T-cell (primary cell): ENCODE measurements around the gene ELMO1. TPM values are rescaled to one million over a fixed set of nuclear protein-coding genes. Genes with fewer than 3 reads are reported as not detected.

Experiments
- ATAC-seq, 4 experiments: fragments of 200-7000 bp in 3 of 4; fragments of 150-1000 bp in 1 of 4; cut with Tn5 transposase; replicated peaks in 1 of 4; 1 replicate in 3 of 4; 2 replicates in 1 of 4; pipeline ENCODE4 v1.10.0; 2021; ENCODE audit warnings: moderate library complexity in 3 of 4, mild to moderate bottlenecking in 2 of 4, moderate number of reproducible peaks in 1 of 4
- CTCF ChIA-PET, 2 donors: fragments of 300-600 bp; sonication (Branson Sonifier 250); formaldehyde crosslinking; loops; one replicate each; lab custom pipeline; 2022; ENCODE audit warnings: antibody characterized with exemption in 2 of 2; lab: Charles Lee
- POLR2A ChIA-PET, 2 donors: fragments of 300-600 bp; sonication (Branson Sonifier 250); formaldehyde crosslinking; loops; one replicate each; lab custom pipeline; 2022; ENCODE audit warnings: antibody characterized with exemption in 2 of 2; lab: Charles Lee
- DNase-seq, 35 experiments: peaks; one replicate each; pipeline versions ENCODE4 v3.0.0 to v3.0.0-alpha.2; 2013 to 2023
- H3K27ac ChIP-seq: one replicate; pipeline ENCODE4 v1.5.1; 2013; ENCODE audit warnings: low read length
- H3K27me3 ChIP-seq, 2 experiments: replicated peaks in 1 of 2; 1 replicate in 1 of 2; 2 replicates in 1 of 2; pipeline versions ENCODE4 v1.6.1 to v1.7.0; 2013; ENCODE audit warnings: low read length in 1 of 2, mixed read lengths in 1 of 2; ENCODE audit not compliant: control insufficient read depth in 2 of 2, insufficient read depth in 2 of 2; ENCODE audit errors: extremely low read depth in 1 of 2
- H3K36me3 ChIP-seq, 2 donors: 1 replicate in 1 of 2; 2 replicates in 1 of 2; pipeline versions ENCODE4 v1.6.1 to v1.7.0; 2013; ENCODE audit warnings: low read length in 1 of 2; ENCODE audit not compliant: control insufficient read depth in 2 of 2, insufficient read depth in 1 of 2; ENCODE audit errors: extremely low read depth in 1 of 2
- H3K4me1 ChIP-seq, 2 experiments: 1 replicate in 1 of 2; 2 replicates in 1 of 2; pipeline versions ENCODE4 v1.6.1 to v1.7.0; 2013; ENCODE audit warnings: low read length in 2 of 2, mixed read lengths in 1 of 2; ENCODE audit not compliant: insufficient read depth in 2 of 2, control insufficient read depth in 1 of 2; ENCODE audit errors: extremely low read depth in 1 of 2
- H3K4me3 ChIP-seq, 2 donors: 1 replicate in 1 of 2; 2 replicates in 1 of 2; pipeline versions ENCODE4 v1.5.1 to v1.7.0; 2013; ENCODE audit warnings: mild to moderate bottlenecking in 2 of 2, low read length in 1 of 2, moderate library complexity in 1 of 2; ENCODE audit not compliant: control insufficient read depth in 1 of 2; ENCODE audit errors: extremely low read depth in 1 of 2
- H3K9me3 ChIP-seq: 2 replicates; pipeline ENCODE4 v1.7.0; 2013
- H3K27ac Mint-ChIP-seq, 2 donors: one replicate each; pipeline ENCODE4 v1.8.0; 2020 to 2021; ENCODE audit warnings: mild to moderate bottlenecking in 2 of 2, mixed read lengths in 2 of 2
- H3K27me3 Mint-ChIP-seq, 2 donors: one replicate each; pipeline ENCODE4 v1.8.0; 2021 to 2022; ENCODE audit warnings: mixed read lengths in 2 of 2
- H3K36me3 Mint-ChIP-seq: one replicate; pipeline ENCODE4 v1.8.0; 2021; ENCODE audit warnings: mixed read lengths
- H3K4me1 Mint-ChIP-seq, 3 donors: one replicate each; pipeline ENCODE4 v1.8.0; 2020 to 2022; ENCODE audit warnings: mixed read lengths in 3 of 3, mild to moderate bottlenecking in 1 of 3
- H3K4me3 Mint-ChIP-seq, 3 donors: one replicate each; pipeline ENCODE4 v1.8.0; 2020 to 2022; ENCODE audit warnings: mild to moderate bottlenecking in 3 of 3, mixed read lengths in 3 of 3, moderate library complexity in 3 of 3
- H3K9me3 Mint-ChIP-seq, 3 donors: one replicate each; pipeline ENCODE4 v1.8.0; 2020 to 2022; ENCODE audit warnings: mixed read lengths in 3 of 3
- WGBS: methylation state at CpG from one replicate; pipeline ENCODE4 v1.1.5; 2013; ENCODE audit warnings: missing lambda C conversion rate; ENCODE audit not compliant: insufficient coverage; 5-methylcytosine and 5-hydroxymethylcytosine counted together
- total RNA-seq, 35 experiments: library from RNA in 6 of 35; stranded (reverse) in 6 of 35; fragments of 120-200 nt in 1 of 35; gene quantifications; one replicate each; pipeline versions ENCODE4 v1.2.1 to v1.2.4 and lab custom pipeline; 2013 to 2026

The ELMO1 gene
- total RNA-seq, 5 donors from 2014 or later (not counting 1 experiment from before 2014, with no cell fraction given) = 101 to 149 (median 113) TPM

GRCh38 chr7:36943591-36944435, 504.9 kb downstream of the ELMO1 start:
- ChIA-PET CTCF (no interaction called here), POLR2A (no interaction called here)
- Histone ChIP-seq H3K4me1 (peaks cover 0 to 7% of the 10 kb centered on the region in 2 experiments), H3K27me3 (no peaks in the 10 kb centered on the region), H3K9me3 (peaks cover 4% of the 10 kb centered on the region), H3K27ac (no peak overlapping the region), H3K36me3 (peaks cover 0 to 3% of the 10 kb centered on the region in 2 donors), H3K4me3 (no peak overlapping the region)
- no peak overlapping the region for H3K27ac Mint-ChIP-seq
- DNase-seq = no peak
- peaks cover 25 to 72% (median 38%) of the 10 kb centered on the region in 3 donors for H3K9me3 Mint-ChIP-seq
- peaks cover 95% of the 10 kb centered on the region for H3K36me3 Mint-ChIP-seq
- WGBS = 100% methylated on average over 1 of the region's 8 CpGs
- peaks cover 34 to 54% (median 42%) of the 10 kb centered on the region in 3 donors for H3K4me1 Mint-ChIP-seq
- H3K4me3 Mint-ChIP-seq = no peak overlapping the region
- H3K27me3 Mint-ChIP-seq = no peaks in the 10 kb centered on the region
- no peak for ATAC-seq

- Histone ChIP-seq H3K27me3 (no peaks in the 10 kb centered on the region), H3K36me3 (peaks cover 0 to 3% of the 10 kb centered on the region in 2 donors), H3K4me1 (peaks cover 0 to 8% of the 10 kb centered on the region in 2 experiments), H3K4me3 (no peak overlapping the region), H3K9me3 (peaks cover 6% of the 10 kb centered on the region), H3K27ac (no peak overlapping the region)
- Mint-ChIP-seq H3K9me3 (peaks cover 21 to 76% (median 42%) of the 10 kb centered on the region in 3 donors), H3K4me1 (peaks cover 37 to 60% (median 48%) of the 10 kb centered on the region in 3 donors), H3K27ac (no peak overlapping the region), H3K36me3 (peaks cover 94% of the 10 kb centered on the region), H3K27me3 (no peaks in the 10 kb centered on the region), H3K4me3 (no peak overlapping the region)
- ChIA-PET POLR2A (no interaction called here), CTCF (no interaction called here)
- ATAC-seq (no peak), DNase-seq (no peak)
- 92% methylated on average over 9 of the region's 9 CpGs for WGBS
These were observed 505.7 kb downstream of the ELMO1 start for GRCh38 chr7:36942955-36943354.

GRCh38 chr7:36942541-36942940, 506.1 kb downstream of the ELMO1 start:
- Histone ChIP-seq H3K27ac (no peak overlapping the region), H3K27me3 (no peaks in the 10 kb centered on the region), H3K4me3 (no peak overlapping the region), H3K36me3 (peaks cover 0 to 3% of the 10 kb centered on the region in 2 donors), H3K4me1 (peaks cover 0 to 12% of the 10 kb centered on the region in 2 experiments), H3K9me3 (peaks cover 8% of the 10 kb centered on the region)
- H3K4me1 Mint-ChIP-seq = peaks cover 33 to 63% (median 52%) of the 10 kb centered on the region in 3 donors
- 60% methylated on average over 1 of the region's 4 CpGs for WGBS
- ChIA-PET POLR2A (interaction anchor here in 1 of 2 donors (0.5 kb wide), 1 partner anchor 17 kb away, joined by 3 read pairs; no protein-coding TSS in a partner anchor), CTCF (no interaction called here)
- peaks cover 94% of the 10 kb centered on the region for H3K36me3 Mint-ChIP-seq
- DNase-seq (no peak), ATAC-seq (no peak)
- H3K4me3 Mint-ChIP-seq = no peak overlapping the region
- H3K27ac Mint-ChIP-seq = no peak overlapping the region
- peaks cover 18 to 76% (median 43%) of the 10 kb centered on the region in 3 donors for H3K9me3 Mint-ChIP-seq
- H3K27me3 Mint-ChIP-seq = no peaks in the 10 kb centered on the region

- 100% methylated on average over 1 of the region's 3 CpGs for WGBS
- Mint-ChIP-seq H3K4me3 (no peak overlapping the region), H3K27me3 (no peaks in the 10 kb centered on the region), H3K36me3 (peaks cover 92% of the 10 kb centered on the region), H3K4me1 (peaks cover 32 to 63% (median 54%) of the 10 kb centered on the region in 3 donors), H3K27ac (no peak overlapping the region), H3K9me3 (peaks cover 16 to 74% (median 41%) of the 10 kb centered on the region in 3 donors)
- H3K27ac ChIP-seq = no peak overlapping the region
- ChIA-PET CTCF (no interaction called here), POLR2A (interaction anchor here (0.5 to 0.6 kb wide), 2 partner anchors 16 to 64 kb away, joined by 3 to 4 read pairs; no protein-coding TSS in a partner anchor)
- ATAC-seq (no peak), DNase-seq (no peak)
- peaks cover 13% of the 10 kb centered on the region for H3K9me3 ChIP-seq
- H3K4me3 ChIP-seq = no peak overlapping the region
- no peaks in the 10 kb centered on the region for H3K27me3 ChIP-seq
- H3K36me3 ChIP-seq = peaks cover 3% of the 10 kb centered on the region in 2 donors
- peaks cover 0 to 12% of the 10 kb centered on the region in 2 experiments for H3K4me1 ChIP-seq
These were observed 506.6 kb downstream of the ELMO1 start for GRCh38 chr7:36942025-36942424.

- no peak overlapping the region for H3K4me3 Mint-ChIP-seq
- DNase-seq = no peak
- POLR2A ChIA-PET = interaction anchor here in 1 of 2 donors (0.6 kb wide), 1 partner anchor 63 kb away, joined by 4 read pairs; no protein-coding TSS in a partner anchor
- peaks cover 35 to 60% (median 56%) of the 10 kb centered on the region in 3 donors for H3K4me1 Mint-ChIP-seq
- CTCF ChIA-PET = no interaction called here
- Histone ChIP-seq H3K36me3 (peaks cover 3 to 6% of the 10 kb centered on the region in 2 donors), H3K4me3 (no peak overlapping the region), H3K4me1 (peaks cover 0 to 12% of the 10 kb centered on the region in 2 experiments), H3K27me3 (no peaks in the 10 kb centered on the region), H3K27ac (no peak overlapping the region), H3K9me3 (peaks cover 15% of the 10 kb centered on the region)
- no peaks in the 10 kb centered on the region for H3K27me3 Mint-ChIP-seq
- peaks cover 17 to 76% (median 44%) of the 10 kb centered on the region in 3 donors for H3K9me3 Mint-ChIP-seq
- WGBS = no CpG with 5 or more reads among the region's 1 CpG
- H3K36me3 Mint-ChIP-seq = peaks cover 94% of the 10 kb centered on the region
- no peak for ATAC-seq
- H3K27ac Mint-ChIP-seq = no peak overlapping the region
These were observed 507.3 kb downstream of the ELMO1 start for GRCh38 chr7:36941359-36941758.

GRCh38 chr7:36939816-36940215, 508.8 kb downstream of the ELMO1 start:
- WGBS = no CpG with 5 or more reads among the region's 4 CpGs
- peaks cover 35 to 59% (median 58%) of the 10 kb centered on the region in 3 donors for H3K4me1 Mint-ChIP-seq
- Histone ChIP-seq H3K4me3 (no peak overlapping the region), H3K9me3 (peaks cover 12% of the 10 kb centered on the region), H3K4me1 (peaks cover 0 to 12% of the 10 kb centered on the region in 2 experiments), H3K36me3 (peaks cover 3 to 6% of the 10 kb centered on the region in 2 donors), H3K27me3 (no peaks in the 10 kb centered on the region), H3K27ac (no peak overlapping the region)
- ATAC-seq = no peak
- H3K4me3 Mint-ChIP-seq = peak overlapping the region in 1 of 3 donors; percentile 16
- ChIA-PET CTCF (no interaction called here), POLR2A (no interaction called here)
- no peak for DNase-seq
- peak overlapping the region; percentile 42 to 64 for H3K27ac Mint-ChIP-seq
- peaks cover 17 to 85% (median 51%) of the 10 kb centered on the region in 3 donors for H3K9me3 Mint-ChIP-seq
- H3K27me3 Mint-ChIP-seq = no peaks in the 10 kb centered on the region
- peaks cover 94% of the 10 kb centered on the region for H3K36me3 Mint-ChIP-seq
